MM.1S (cell line): ENCODE results near the gene UBXN6.

Experiments used
- DNase-seq: peaks from one replicate; pipeline ENCODE4 v3.0.0-alpha.2; 2015
- H2AFZ ChIP-seq: fragments of 300-600 bp; sonication (generic); 2 replicates; pipeline ENCODE4 v1.6.0; 2016; ENCODE audit warnings: antibody characterized with exemption, low read length
- H3F3A ChIP-seq: fragments of 300-600 bp; sonication (generic); 2 replicates; pipeline ENCODE4 v1.6.1; 2016; ENCODE audit warnings: mild to moderate bottlenecking, antibody characterized with exemption, low read length, moderate library complexity, mixed read lengths; ENCODE audit not compliant: insufficient read depth
- H3K27ac ChIP-seq: fragments of 300-600 bp; sonication (generic); 2 replicates; pipeline ENCODE4 v1.5.1; 2016; ENCODE audit warnings: mild to moderate bottlenecking, low read length
- H3K27me3 ChIP-seq: fragments of 300-600 bp; sonication (generic); replicated peaks from 2 replicates; pipeline ENCODE4 v1.6.0; 2016; ENCODE audit warnings: low read length; ENCODE audit not compliant: insufficient read depth
- H3K36me3 ChIP-seq: fragments of 300-600 bp; sonication (generic); replicated peaks from 2 replicates; pipeline ENCODE4 v1.6.1; 2016; ENCODE audit warnings: mild to moderate bottlenecking, low read length, mixed read lengths; ENCODE audit not compliant: insufficient read depth
- H3K4me1 ChIP-seq: fragments of 300-600 bp; sonication (generic); 2 replicates; pipeline ENCODE4 v1.6.1; 2016; ENCODE audit warnings: low read length, mixed read lengths
- H3K4me2 ChIP-seq: fragments of 300-600 bp; sonication (generic); 2 replicates; pipeline ENCODE4 v1.6.0; 2016; ENCODE audit warnings: low read depth, low read length
- H3K4me3 ChIP-seq: fragments of 300-600 bp; sonication (generic); 2 replicates; pipeline ENCODE4 v1.5.1; 2016; ENCODE audit warnings: low read length, mixed read lengths
- H3K79me2 ChIP-seq: fragments of 300-600 bp; sonication (generic); 2 replicates; pipeline ENCODE4 v1.6.1; 2016; ENCODE audit warnings: mixed run types, low read length, mixed read lengths
- H3K9ac ChIP-seq: fragments of 300-600 bp; sonication (generic); 2 replicates; pipeline ENCODE4 v1.6.1; 2016; ENCODE audit warnings: low read length, mixed read lengths
- H3K9me2 ChIP-seq: fragments of 300-600 bp; sonication (generic); replicated peaks from 2 replicates; pipeline ENCODE4 v1.6.1; 2016; ENCODE audit warnings: mild to moderate bottlenecking, low read length, mixed read lengths; ENCODE audit not compliant: insufficient read depth
- H3K9me3 ChIP-seq: fragments of 300-600 bp; sonication (generic); replicated peaks from 2 replicates; pipeline ENCODE4 v1.6.1; 2016; ENCODE audit warnings: mild to moderate bottlenecking, low read length, mixed read lengths; ENCODE audit not compliant: insufficient read depth
- H4K20me1 ChIP-seq: fragments of 300-600 bp; sonication (generic); 2 replicates; pipeline ENCODE4 v1.6.1; 2016; ENCODE audit warnings: mild to moderate bottlenecking, low read length, moderate library complexity, mixed read lengths; ENCODE audit not compliant: insufficient read depth
- EZH2 ChIP-seq: fragments of 300-600 bp; sonication (generic); optimal IDR thresholded peaks from 2 replicates; pipeline ENCODE3; 2017; ENCODE audit warnings: low read depth, mild to moderate bottlenecking, antibody characterized with exemption, low read length, mixed read lengths
- EZH2phosphoT487 ChIP-seq: fragments of 300-600 bp; sonication (generic); IDR thresholded peaks from 2 replicates; pipeline ENCODE4 v1.6.1; 2018; ENCODE audit warnings: antibody characterized with exemption, low read length
- TF ChIP-seq, protein P1 (sequence below): fragments of 300-600 bp; sonication (generic); IDR thresholded peaks from 2 replicates; pipeline ENCODE4 v1.5.1; 2016; ENCODE audit warnings: antibody characterized with exemption, low read length, mixed read lengths

The UBXN6 gene

DNA sequence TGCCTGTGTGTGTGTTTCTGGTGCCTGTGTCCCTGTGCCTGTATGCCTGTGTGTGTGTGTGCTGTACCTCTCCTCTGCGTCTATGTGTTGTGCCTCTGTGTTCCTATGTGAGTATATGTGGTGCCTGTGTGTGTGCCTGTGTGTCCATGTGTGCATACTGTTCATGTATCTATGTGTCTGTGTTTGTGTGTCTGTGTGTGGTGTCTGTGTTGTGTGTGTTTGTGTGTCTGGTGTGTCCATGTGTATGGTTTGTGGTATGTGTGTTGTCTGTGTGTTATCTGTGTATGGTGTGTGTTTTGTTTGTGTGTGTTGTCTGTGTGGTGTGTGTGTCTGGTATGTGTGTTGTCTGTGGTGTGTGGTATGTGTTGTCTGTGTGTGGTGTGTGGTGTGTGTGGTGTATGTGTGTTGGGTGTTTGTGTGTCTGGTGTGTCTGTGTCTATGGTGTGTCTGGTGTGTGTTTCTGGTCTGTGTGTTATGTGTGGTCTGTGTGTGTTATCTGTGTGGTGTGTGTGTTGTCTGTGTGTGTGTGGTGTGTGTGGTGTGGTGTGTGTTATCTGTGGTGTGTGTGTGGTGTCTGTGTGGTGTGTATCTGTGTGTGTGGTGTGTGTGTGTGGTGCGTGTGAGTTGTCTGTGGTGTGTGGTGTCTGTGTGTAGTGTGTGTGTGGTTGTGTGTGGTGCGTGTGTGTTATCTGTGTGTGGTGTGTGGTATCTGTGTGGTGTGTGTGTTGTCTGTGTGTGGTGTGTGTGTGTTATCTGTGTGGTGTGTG lies 34.9 kb upstream of the UBXN6 start:
- no peak overlapping the region for H3K9ac ChIP-seq
- H2AFZ ChIP-seq, result no peak overlapping the region

DNA sequence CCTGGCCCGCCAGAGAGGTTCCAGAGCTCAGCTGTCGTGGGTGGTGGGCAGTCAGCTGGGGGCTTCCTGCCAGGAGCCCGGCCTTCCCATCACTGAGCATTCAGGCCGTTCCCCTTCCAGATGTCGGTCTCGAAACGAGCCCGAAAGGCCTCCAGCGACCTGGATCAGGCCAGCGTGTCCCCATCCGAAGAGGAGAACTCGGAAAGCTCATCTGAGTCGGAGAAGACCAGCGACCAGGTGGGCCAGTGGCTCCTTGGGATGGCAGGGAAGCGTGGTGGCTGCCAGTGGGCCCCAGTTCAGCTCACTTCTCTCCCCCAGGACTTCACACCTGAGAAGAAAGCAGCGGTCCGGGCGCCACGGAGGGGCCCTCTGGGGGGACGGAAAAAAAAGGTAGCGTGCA lies 33.9 kb upstream of the UBXN6 start:
- no peak for DNase-seq
- Histone ChIP-seq H3K79me2 (no peaks in the 10 kb centered on the region), H3K36me3 (no peaks in the 10 kb centered on the region), H4K20me1 (no peaks in the 10 kb centered on the region), H3K4me3 (no peak overlapping the region), H3K27me3 (no peaks in the 10 kb centered on the region), H3K9me2 (no peaks in the 10 kb centered on the region), H3K4me1 (no peaks in the 10 kb centered on the region), H2AFZ (no peak overlapping the region), H3K9ac (no peak overlapping the region), H3F3A (no peaks in the 10 kb centered on the region), H3K4me2 (no peak overlapping the region), H3K27ac (no peak overlapping the region), H3K9me3 (no peaks in the 10 kb centered on the region)
- TF ChIP-seq, protein P1, sequence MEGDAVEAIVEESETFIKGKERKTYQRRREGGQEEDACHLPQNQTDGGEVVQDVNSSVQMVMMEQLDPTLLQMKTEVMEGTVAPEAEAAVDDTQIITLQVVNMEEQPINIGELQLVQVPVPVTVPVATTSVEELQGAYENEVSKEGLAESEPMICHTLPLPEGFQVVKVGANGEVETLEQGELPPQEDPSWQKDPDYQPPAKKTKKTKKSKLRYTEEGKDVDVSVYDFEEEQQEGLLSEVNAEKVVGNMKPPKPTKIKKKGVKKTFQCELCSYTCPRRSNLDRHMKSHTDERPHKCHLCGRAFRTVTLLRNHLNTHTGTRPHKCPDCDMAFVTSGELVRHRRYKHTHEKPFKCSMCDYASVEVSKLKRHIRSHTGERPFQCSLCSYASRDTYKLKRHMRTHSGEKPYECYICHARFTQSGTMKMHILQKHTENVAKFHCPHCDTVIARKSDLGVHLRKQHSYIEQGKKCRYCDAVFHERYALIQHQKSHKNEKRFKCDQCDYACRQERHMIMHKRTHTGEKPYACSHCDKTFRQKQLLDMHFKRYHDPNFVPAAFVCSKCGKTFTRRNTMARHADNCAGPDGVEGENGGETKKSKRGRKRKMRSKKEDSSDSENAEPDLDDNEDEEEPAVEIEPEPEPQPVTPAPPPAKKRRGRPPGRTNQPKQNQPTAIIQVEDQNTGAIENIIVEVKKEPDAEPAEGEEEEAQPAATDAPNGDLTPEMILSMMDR, result no peak
- no peak for TF ChIP-seq EZH2
- TF ChIP-seq EZH2phosphoT487, result no peak

More for the DNA sequence above, 34.9 kb upstream of the UBXN6 start:
- Histone ChIP-seq H3K4me3 (no peak overlapping the region), H3K79me2 (no peaks in the 10 kb centered on the region), H3K27ac (no peak overlapping the region), H3K36me3 (no peaks in the 10 kb centered on the region), H3K9me3 (no peaks in the 10 kb centered on the region), H3K9me2 (no peaks in the 10 kb centered on the region), H3F3A (no peaks in the 10 kb centered on the region), H3K27me3 (no peaks in the 10 kb centered on the region), H3K4me2 (no peak overlapping the region), H4K20me1 (no peaks in the 10 kb centered on the region), H3K4me1 (no peaks in the 10 kb centered on the region)
- no peak for DNase-seq
- TF ChIP-seq, protein P1, result no peak
- TF ChIP-seq EZH2phosphoT487 (no peak), EZH2 (no peak)

DNA sequence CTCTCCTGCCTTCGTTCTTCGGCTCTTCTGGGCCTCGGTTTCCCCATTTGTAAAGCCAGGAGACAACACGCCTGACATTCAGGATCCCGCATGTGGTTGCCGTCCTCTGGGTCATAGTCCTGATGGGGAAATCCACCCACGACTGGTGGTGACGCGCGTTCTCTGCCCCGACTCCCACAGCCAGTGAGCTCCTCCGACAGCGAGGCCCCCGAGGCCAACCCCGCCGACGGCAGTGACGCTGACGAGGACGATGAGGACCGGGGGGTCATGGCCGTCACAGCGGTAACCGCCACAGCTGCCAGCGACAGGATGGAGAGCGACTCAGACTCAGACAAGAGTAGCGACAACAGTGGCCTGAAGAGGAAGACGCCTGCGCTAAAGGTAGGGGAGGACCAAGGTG lies 30.9 kb upstream of the UBXN6 start:
- no peak overlapping the region for H2AFZ ChIP-seq
- TF ChIP-seq EZH2 (no peak), EZH2phosphoT487 (no peak)
- TF ChIP-seq, protein P1, result no peak

More for the DNA sequence above, 30.9 kb upstream of the UBXN6 start:
- H4K20me1 ChIP-seq, result no peaks in the 10 kb centered on the region
- no peaks in the 10 kb centered on the region for H3F3A ChIP-seq
- DNase-seq, result no peak
- no peak overlapping the region for H3K9ac ChIP-seq
- H3K4me2 ChIP-seq, result no peak overlapping the region
- H3K4me3 ChIP-seq, result no peak overlapping the region
- no peak overlapping the region for H3K27ac ChIP-seq
- H3K4me1 ChIP-seq, result no peaks in the 10 kb centered on the region
- no peaks in the 10 kb centered on the region for H3K9me3 ChIP-seq
- no peaks in the 10 kb centered on the region for H3K27me3 ChIP-seq
- no peaks in the 10 kb centered on the region for H3K79me2 ChIP-seq
- H3K36me3 ChIP-seq, result no peaks in the 10 kb centered on the region
- no peaks in the 10 kb centered on the region for H3K9me2 ChIP-seq
